ENCODE data around the gene PUSL1.

Gene PUSL1

DNA sequence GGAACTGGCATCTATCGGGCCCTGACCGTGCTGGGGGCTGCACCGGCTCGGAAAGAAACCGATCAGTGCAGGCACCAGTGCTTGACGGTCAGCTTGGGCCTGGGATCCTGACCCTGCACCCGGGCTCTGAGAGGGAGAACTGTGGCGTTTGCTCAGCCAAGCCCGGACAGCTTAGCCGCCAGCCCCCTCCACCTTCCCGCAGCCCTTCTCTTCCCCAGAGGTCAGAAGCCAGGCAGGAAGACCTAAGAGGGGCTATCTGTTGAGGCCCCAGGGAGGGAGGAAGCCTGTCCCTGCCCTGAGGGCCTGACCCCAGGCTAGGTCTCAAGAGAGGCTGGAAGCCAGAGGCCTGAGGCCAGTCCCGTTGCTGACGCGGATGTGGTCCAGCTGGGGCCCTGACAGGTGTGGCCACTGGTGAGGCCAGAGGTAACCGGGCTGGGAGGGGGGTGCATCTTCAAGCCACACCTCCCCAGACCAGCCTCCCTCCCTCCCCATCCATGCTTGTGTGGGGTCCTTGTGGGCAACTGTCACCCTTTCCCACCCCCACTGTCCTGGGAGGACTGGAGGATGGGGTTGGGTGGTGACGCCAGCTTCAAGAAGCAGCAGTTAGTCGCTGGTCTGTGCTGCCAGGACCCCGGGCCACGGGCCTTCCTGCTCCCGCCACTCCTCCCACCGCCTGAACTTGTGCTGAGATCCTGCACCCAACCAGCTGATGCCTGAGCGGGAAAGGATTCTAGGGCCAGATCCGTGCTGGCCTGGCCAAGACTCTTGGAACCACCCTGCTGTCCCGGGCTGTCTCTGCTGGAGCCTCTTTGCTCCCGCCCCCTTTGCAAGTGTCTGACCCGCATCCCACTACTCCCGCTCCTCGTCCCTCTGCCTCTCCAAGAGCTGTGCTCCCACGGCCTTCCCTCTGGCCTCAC lies 43.4 kb downstream of the PUSL1 start:
- H3K4me3 ChIP-seq = peak overlapping the region; percentile 30
- TF ChIP-seq, protein P1, sequence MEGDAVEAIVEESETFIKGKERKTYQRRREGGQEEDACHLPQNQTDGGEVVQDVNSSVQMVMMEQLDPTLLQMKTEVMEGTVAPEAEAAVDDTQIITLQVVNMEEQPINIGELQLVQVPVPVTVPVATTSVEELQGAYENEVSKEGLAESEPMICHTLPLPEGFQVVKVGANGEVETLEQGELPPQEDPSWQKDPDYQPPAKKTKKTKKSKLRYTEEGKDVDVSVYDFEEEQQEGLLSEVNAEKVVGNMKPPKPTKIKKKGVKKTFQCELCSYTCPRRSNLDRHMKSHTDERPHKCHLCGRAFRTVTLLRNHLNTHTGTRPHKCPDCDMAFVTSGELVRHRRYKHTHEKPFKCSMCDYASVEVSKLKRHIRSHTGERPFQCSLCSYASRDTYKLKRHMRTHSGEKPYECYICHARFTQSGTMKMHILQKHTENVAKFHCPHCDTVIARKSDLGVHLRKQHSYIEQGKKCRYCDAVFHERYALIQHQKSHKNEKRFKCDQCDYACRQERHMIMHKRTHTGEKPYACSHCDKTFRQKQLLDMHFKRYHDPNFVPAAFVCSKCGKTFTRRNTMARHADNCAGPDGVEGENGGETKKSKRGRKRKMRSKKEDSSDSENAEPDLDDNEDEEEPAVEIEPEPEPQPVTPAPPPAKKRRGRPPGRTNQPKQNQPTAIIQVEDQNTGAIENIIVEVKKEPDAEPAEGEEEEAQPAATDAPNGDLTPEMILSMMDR (IDR thresholded peaks at IDR 0.05) = no peak
- no peak for DNase-seq (ENCODE audit: low spot score)
- H3K27ac ChIP-seq = peak overlapping the region in 1 of 2 donors; percentile 71

DNA sequence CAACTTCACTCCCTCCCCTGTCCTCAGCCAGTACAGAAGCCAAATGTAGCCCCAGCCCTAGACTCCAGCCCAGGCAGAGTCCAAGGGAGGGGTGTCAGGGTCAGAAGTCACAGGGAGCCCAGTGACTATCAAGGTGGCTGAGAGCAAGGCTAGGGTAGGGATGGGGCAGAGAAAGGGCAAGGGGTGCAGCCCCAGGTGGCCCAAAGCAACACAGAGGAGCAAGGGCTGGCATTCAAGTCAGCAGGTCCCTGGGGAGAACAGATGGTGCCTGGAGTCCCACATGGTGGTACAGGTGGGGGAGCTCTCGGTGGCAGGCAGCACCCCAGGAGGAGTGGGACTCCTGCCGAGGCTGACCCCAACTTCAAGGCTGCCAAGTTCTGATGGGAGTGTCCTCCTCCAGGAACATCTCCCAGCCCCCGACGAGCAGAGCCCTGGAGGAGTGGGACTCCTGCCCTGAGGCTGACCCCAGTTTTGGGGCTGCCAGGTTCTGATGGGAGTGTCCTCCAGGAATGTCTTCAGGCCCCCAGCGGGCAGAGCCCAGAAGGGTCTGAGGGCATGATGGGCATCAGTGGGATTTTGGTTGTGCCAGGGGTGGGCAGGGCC lies 44.5 kb downstream of the PUSL1 start:
- no peak for DNase-seq (ENCODE audit: low spot score)

DNA sequence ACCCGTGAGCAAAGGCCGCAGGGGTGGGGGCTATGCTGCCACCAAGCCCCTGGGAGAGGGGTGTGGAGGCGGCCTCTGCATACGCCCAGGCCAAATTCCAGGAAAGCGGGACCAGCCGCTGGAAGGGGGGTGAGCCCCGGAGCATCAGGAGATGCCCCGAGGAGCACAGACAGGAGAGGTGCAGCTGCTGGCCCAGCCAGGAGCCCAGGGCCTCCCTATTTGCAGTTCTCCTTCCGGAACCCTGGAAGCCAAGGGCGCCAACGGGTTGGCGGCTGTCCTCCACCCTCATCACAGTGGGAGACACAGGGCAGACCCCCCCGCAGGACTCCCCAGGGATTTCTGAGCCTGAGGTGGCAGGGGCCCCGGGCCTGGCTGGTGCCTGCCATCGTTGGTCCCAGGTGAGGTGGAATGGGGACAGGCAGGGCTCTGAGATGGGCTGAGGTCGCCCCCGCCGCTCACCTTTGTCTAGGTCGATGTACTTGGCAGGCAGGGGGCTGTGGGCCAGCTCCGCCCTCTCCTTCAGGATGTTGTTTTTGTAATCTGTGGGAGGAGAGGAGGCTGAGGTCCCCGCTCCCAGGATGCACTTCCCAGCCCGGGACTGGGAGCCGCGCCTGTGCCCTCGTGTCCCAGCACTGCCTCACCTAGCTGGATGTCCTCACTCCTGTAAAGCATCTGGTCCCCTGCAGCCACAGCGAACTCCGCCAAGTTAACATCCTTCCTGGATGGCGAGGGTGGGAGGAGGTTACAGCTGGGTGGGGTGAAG lies 45.2 kb downstream of the PUSL1 start:
- TF ChIP-seq, protein P1 (IDR thresholded peaks at IDR 0.05) = no peak
- DNase-seq (ENCODE audit: low spot score) = no peak

More for the DNA sequence above, 44.5 kb downstream of the PUSL1 start:
- TF ChIP-seq, protein P1 (IDR thresholded peaks at IDR 0.05) = no peak
- Histone ChIP-seq H3K4me3 (no peak overlapping the region), H3K27ac (peak overlapping the region in 1 of 2 donors; percentile 71)

GRCh38 chr1:1354271-1355247 lies 46.2 kb downstream of the PUSL1 start:
- Histone ChIP-seq H3K27ac (peak overlapping the region in 1 of 2 donors; percentile 95), H3K4me3 (peak overlapping the region; percentile 78)
- TF ChIP-seq, protein P1 (IDR thresholded peaks at IDR 0.05) = no peak
- no peak for DNase-seq (ENCODE audit: low spot score)

More for the DNA sequence above, 45.2 kb downstream of the PUSL1 start:
- Histone ChIP-seq H3K4me3 (no peak overlapping the region), H3K27ac (peak overlapping the region in 1 of 2 donors; percentile 71)

DNA sequence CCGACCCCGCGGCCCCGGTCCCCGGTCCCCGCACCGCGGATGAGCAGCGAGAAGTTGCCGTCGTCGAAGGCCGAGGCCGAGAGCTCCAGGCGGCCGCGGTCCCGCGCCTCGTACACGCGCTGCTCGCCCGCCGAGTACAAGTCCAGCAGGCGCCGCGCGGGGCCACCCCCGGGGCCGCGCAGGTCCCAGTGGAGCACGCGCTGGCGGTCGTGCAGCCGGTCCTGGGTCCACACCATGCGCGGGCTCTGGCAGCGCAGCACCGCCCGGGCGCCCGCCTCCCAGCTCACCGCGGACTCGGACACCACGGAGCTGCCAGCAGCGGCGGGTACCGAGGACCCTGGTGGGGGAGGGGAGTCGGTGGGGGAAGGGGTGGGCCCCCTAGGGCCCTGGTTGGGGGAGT lies 47.0 kb downstream of the PUSL1 start:
- H3K27ac ChIP-seq = peak overlapping the region; percentile 81 to 95
- H3K4me3 ChIP-seq = peak overlapping the region; percentile 78
- no peak for DNase-seq (ENCODE audit: low spot score)
- TF ChIP-seq, protein P1 (IDR thresholded peaks at IDR 0.05) = no peak
